CD14-positive monocyte (primary cell): ENCODE measurements around the gene CCDC88B. TPM values are rescaled to one million over a fixed set of nuclear protein-coding genes. Genes with fewer than 3 reads are reported as not detected.

ENCODE experiments used
- DNase-seq, 3 donors: peaks; one replicate each; pipeline ENCODE4 v3.0.0-alpha.2; 2011 to 2022
- H2AFZ ChIP-seq: 2 replicates; pipeline ENCODE4 v1.6.0; 2012; ENCODE audit warnings: mild to moderate bottlenecking, low read depth, low read length, inconsistent platforms; ENCODE audit not compliant: insufficient read depth, poor library complexity, severe bottlenecking
- H3K27ac ChIP-seq, 2 donors: 1 replicate in 1 of 2; 2 replicates in 1 of 2; pipeline ENCODE4 v1.5.1; 2012 to 2013; ENCODE audit warnings: low read length in 2 of 2, control low read depth in 1 of 2, inconsistent platforms in 1 of 2, low read depth in 1 of 2, mild to moderate bottlenecking in 1 of 2
- H3K27me3 ChIP-seq, 2 donors: one replicate each; pipeline versions ENCODE4 v1.6.0 to v1.6.1; 2011 to 2013; ENCODE audit warnings: low read length in 2 of 2; ENCODE audit not compliant: control insufficient read depth in 2 of 2, insufficient read depth in 2 of 2
- H3K36me3 ChIP-seq, 2 donors: replicated peaks in 1 of 2; 1 replicate in 1 of 2; 2 replicates in 1 of 2; pipeline versions ENCODE4 v1.5.1 to v1.6.1; 2012 to 2013; ENCODE audit warnings: low read length in 2 of 2, control low read depth in 1 of 2, inconsistent platforms in 1 of 2, mild to moderate bottlenecking in 1 of 2; ENCODE audit not compliant: insufficient read depth in 2 of 2, control insufficient read depth in 1 of 2
- H3K4me1 ChIP-seq, 2 donors: 1 replicate in 1 of 2; 2 replicates in 1 of 2; pipeline versions ENCODE4 v1.5.1 to v1.6.1; 2012 to 2013; ENCODE audit warnings: low read length in 2 of 2, control low read depth in 1 of 2, inconsistent platforms in 1 of 2, mild to moderate bottlenecking in 1 of 2, moderate library complexity in 1 of 2; ENCODE audit not compliant: insufficient read depth in 2 of 2, control insufficient read depth in 1 of 2
- H3K4me2 ChIP-seq: replicated peaks from 2 replicates; pipeline ENCODE3; 2012; ENCODE audit warnings: low read length, moderate library complexity, mild to moderate bottlenecking; ENCODE audit not compliant: poor library complexity, severe bottlenecking; ENCODE audit errors: extremely low read depth
- H3K4me3 ChIP-seq, 3 experiments: fragments of 200-600 bp in 1 of 3; sonication (generic) in 1 of 3; replicated peaks in 1 of 3; 1 replicate in 2 of 3; 2 replicates in 1 of 3; pipeline ENCODE4 v1.5.1; 2011 to 2013; ENCODE audit warnings: low read length in 3 of 3, mild to moderate bottlenecking in 3 of 3, control low read depth in 2 of 3, low read depth in 2 of 3, inconsistent platforms in 1 of 3, moderate library complexity in 1 of 3
- H3K79me2 ChIP-seq: 2 replicates; pipeline ENCODE4 v1.6.0; 2012; ENCODE audit warnings: mild to moderate bottlenecking, control low read depth, inconsistent platforms, low read length, moderate library complexity; ENCODE audit not compliant: insufficient read depth
- H3K9ac ChIP-seq: 2 replicates; pipeline ENCODE4 v1.6.0; 2017; ENCODE audit warnings: low read length, mild to moderate bottlenecking; ENCODE audit not compliant: insufficient read depth, poor library complexity, severe bottlenecking
- H3K9me3 ChIP-seq, 2 donors: replicated peaks in 1 of 2; 1 replicate in 1 of 2; 2 replicates in 1 of 2; pipeline versions ENCODE4 v1.5.1 to v1.6.1; 2012 to 2013; ENCODE audit warnings: low read length in 2 of 2, control low read depth in 1 of 2; ENCODE audit not compliant: control insufficient read depth in 1 of 2, insufficient read depth in 1 of 2
- H4K20me1 ChIP-seq: 2 replicates; pipeline ENCODE4 v1.6.0; 2012; ENCODE audit warnings: mild to moderate bottlenecking, low read length, control low read depth, moderate library complexity; ENCODE audit not compliant: insufficient read depth
- H3K27ac Mint-ChIP-seq, 7 donors: one replicate each; pipeline ENCODE4 v1.8.0; 2020; ENCODE audit warnings: mild to moderate bottlenecking in 7 of 7, mixed read lengths in 7 of 7, moderate library complexity in 6 of 7, inconsistent platforms in 2 of 7
- H3K27me3 Mint-ChIP-seq, 3 donors: one replicate each; pipeline ENCODE4 v1.8.0; 2021 to 2022; ENCODE audit warnings: low read depth in 3 of 3, mild to moderate bottlenecking in 3 of 3, mixed read lengths in 3 of 3, moderate library complexity in 3 of 3, inconsistent platforms in 1 of 3
- H3K36me3 Mint-ChIP-seq, 2 donors: one replicate each; pipeline ENCODE4 v1.8.0; 2020; ENCODE audit warnings: mixed read lengths in 2 of 2, inconsistent platforms in 1 of 2, mild to moderate bottlenecking in 1 of 2
- H3K4me1 Mint-ChIP-seq: one replicate; pipeline ENCODE4 v1.8.0; 2020; ENCODE audit warnings: mild to moderate bottlenecking, mixed read lengths
- H3K4me3 Mint-ChIP-seq, 2 donors: one replicate each; pipeline ENCODE4 v1.8.0; 2020; ENCODE audit warnings: mild to moderate bottlenecking in 2 of 2, mixed read lengths in 2 of 2, moderate library complexity in 1 of 2
- H3K9me3 Mint-ChIP-seq, 7 donors: one replicate each; pipeline ENCODE4 v1.8.0; 2020 to 2022; ENCODE audit warnings: mixed read lengths in 7 of 7, mild to moderate bottlenecking in 6 of 7, moderate library complexity in 6 of 7, inconsistent platforms in 2 of 7
- CTCF ChIP-seq: fragments of 200-600 bp; IDR thresholded peaks from one replicate; pipeline ENCODE4 v1.8.0; 2022; ENCODE audit warnings: antibody characterized with exemption, mild to moderate bottlenecking
- WGBS: methylation state at CpG from one replicate; pipeline ENCODE4 v1.1.5; 2013; ENCODE audit warnings: missing lambda C conversion rate; ENCODE audit not compliant: insufficient coverage; 5-methylcytosine and 5-hydroxymethylcytosine counted together
- intact Hi-C, 2 donors: fragments of 100-400 bp; cut with micrococcal nuclease; formaldehyde crosslinking; loops; one replicate each; pipeline versions ENCODE4 v1.15.0 to v1.15.1; 2023
- polyA plus RNA-seq, 3 donors: library from polyadenylated mRNA; depleted of rRNA in 1 of 3; unstranded in 2 of 3; stranded (reverse) in 1 of 3; fragments of 300-500 nt in 2 of 3; fragments of >200 nt in 1 of 3; fragmentation: Illumina TruSeq in 2 of 3; gene quantifications; 1 replicate in 2 of 3; 2 replicates in 1 of 3; pipeline ENCODE4 v1.2.3, GENCODE V29; 2012 to 2021

CCDC88B gene
- polyA plus RNA-seq, 3 donors: 8.2 to 215 (median 18.9) TPM

GRCh38 chr11:64297699-64298358 is 42.2 kb upstream of the CCDC88B start:
- Mint-ChIP-seq H3K27ac (peak overlapping the region in 1 of 7 donors; percentile 7), H3K36me3 (peaks cover 5 to 20% of the 10 kb centered on the region in 2 donors), H3K27me3 (peaks cover 84 to 94% (median 91%) of the 10 kb centered on the region in 3 donors), H3K4me1 (peaks cover 30% of the 10 kb centered on the region), H3K9me3 (peaks cover 0 to 37% (median 9%) of the 10 kb centered on the region in 7 donors), H3K4me3 (peak overlapping the region in 1 of 2 donors; percentile 91)
- H3K27ac ChIP-seq: no peak overlapping the region
- TF ChIP-seq CTCF: no peak
- no peaks in the 10 kb centered on the region for H3K79me2 ChIP-seq
- intact Hi-C loops: no loop called here
- H3K4me1 ChIP-seq: peaks cover 22 to 30% of the 10 kb centered on the region in 2 donors
- H3K9me3 ChIP-seq: peaks cover 3 to 43% of the 10 kb centered on the region in 2 donors
- WGBS: 24% methylated on average over 17 of the region's 18 CpGs
- H3K9ac ChIP-seq: no peak overlapping the region
- DNase-seq: no peak
- H4K20me1 ChIP-seq: no peaks in the 10 kb centered on the region
- no peak overlapping the region for H3K4me3 ChIP-seq
- no peak overlapping the region for H3K4me2 ChIP-seq
- H3K27me3 ChIP-seq: peaks cover 66 to 80% of the 10 kb centered on the region in 2 donors
- H2AFZ ChIP-seq: no peak overlapping the region
- no peaks in the 10 kb centered on the region for H3K36me3 ChIP-seq

GRCh38 chr11:64298966-64299846 is 40.8 kb upstream of the CCDC88B start:
- Histone ChIP-seq H3K4me1 (peaks cover 28 to 36% of the 10 kb centered on the region in 2 donors), H2AFZ (peak overlapping the region; percentile 65), H3K27me3 (peaks cover 57 to 67% of the 10 kb centered on the region in 2 donors), H3K4me3 (peak overlapping the region in 1 of 3 experiments; percentile 68), H3K27ac (no peak overlapping the region), H3K36me3 (no peaks in the 10 kb centered on the region), H4K20me1 (no peaks in the 10 kb centered on the region), H3K9me3 (peaks cover 3 to 31% of the 10 kb centered on the region in 2 donors), H3K4me2 (peak overlapping the region; percentile 81), H3K79me2 (no peaks in the 10 kb centered on the region), H3K9ac (peak overlapping the region; percentile 40)
- H3K27me3 Mint-ChIP-seq: peaks cover 70 to 82% (median 80%) of the 10 kb centered on the region in 3 donors
- peaks cover 0 to 32% (median 9%) of the 10 kb centered on the region in 7 donors for H3K9me3 Mint-ChIP-seq
- H3K36me3 Mint-ChIP-seq: peaks cover 5 to 18% of the 10 kb centered on the region in 2 donors
- intact Hi-C loops: no loop called here
- peak; percentile 30 to 51 (median 33) for DNase-seq
- H3K4me3 Mint-ChIP-seq: peak overlapping the region; percentile 75 to 91
- WGBS: under 1% methylated on average over 55 of the region's 60 CpGs
- no peak for TF ChIP-seq CTCF
- H3K27ac Mint-ChIP-seq: peak overlapping the region in 3 of 7 donors; percentile 48 to 83 (median 54)
- peaks cover 41% of the 10 kb centered on the region for H3K4me1 Mint-ChIP-seq
